OCI-LY7 (cell line): ENCODE results near the gene SMAGP.

Experiments used
- CTCF ChIP-seq: fragments of 200-600 bp; sonication (generic); conservative IDR thresholded peaks from 2 replicates; pipeline ENCODE4 v1.5.1; 2014; ENCODE audit warnings: mild to moderate bottlenecking, antibody characterized with exemption, low read length, moderate library complexity, mixed read lengths
- EZH2phosphoT487 ChIP-seq: fragments of 200-600 bp; sonication (generic); IDR thresholded peaks from 2 replicates; pipeline ENCODE4 v1.6.1; 2018; ENCODE audit warnings: low read depth, borderline replicate concordance, mild to moderate bottlenecking, mixed run types, antibody characterized with exemption, low read length, moderate library complexity, mixed read lengths

GRCh38 chr12:51253276-51253675, 16.9 kb downstream of the SMAGP start:
- no peak for TF ChIP-seq CTCF
- no peak for TF ChIP-seq EZH2phosphoT487
